Measurements from ENCODE around the gene PPM1H.
"Not testable (repeated sequence)": the region's sequence is repeated elsewhere in the genome, so short reads cannot be mapped to it uniquely, and the experiment has no call there.

PPM1H gene

DNA sequence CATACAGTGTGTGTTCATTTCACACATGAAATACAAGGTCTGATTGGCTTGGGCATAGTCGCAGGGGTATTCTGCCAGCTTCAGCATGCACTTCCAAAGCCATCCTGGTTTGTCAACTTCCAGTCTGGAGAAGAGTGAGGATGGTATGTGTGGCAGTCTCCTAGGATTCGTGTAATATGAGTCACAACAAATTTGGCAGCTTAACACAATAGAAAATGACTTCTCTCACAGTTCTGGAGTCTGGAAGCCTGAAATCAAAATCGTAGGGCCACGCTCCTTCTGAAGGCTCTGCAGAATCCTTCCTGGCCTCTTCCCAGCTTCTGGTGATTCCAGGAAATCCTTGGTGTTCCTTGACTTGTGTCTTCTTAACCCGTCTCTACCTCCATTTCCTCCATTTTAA lies 167.5 kb downstream of the PPM1H start:
- H3K4me1 ChIP-seq (ENCODE audit: control insufficient read depth in 5 of 5, insufficient read depth in 5 of 5, low read length in 5 of 5), result peaks cover 3 to 38% (median 32%) of the 10 kb centered on the region in 5 donors
- no peaks in the 10 kb centered on the region for H3K27me3 ChIP-seq (ENCODE audit: control insufficient read depth in 5 of 5, insufficient read depth in 4 of 5, low read length in 5 of 5)
- no peak overlapping the region for H3K27ac ChIP-seq (ENCODE audit: low read depth, low read length)

GRCh38 chr12:62766496-62766895 lies 168.5 kb downstream of the PPM1H start:
- H3K27me3 ChIP-seq (ENCODE audit: control insufficient read depth in 5 of 5, insufficient read depth in 4 of 5, low read length in 5 of 5), result no peaks in the 10 kb centered on the region
- H3K36me3 ChIP-seq (ENCODE audit: control insufficient read depth in 5 of 5, insufficient read depth in 5 of 5, low read length in 5 of 5), result peaks cover 0 to 2% (median 0%) of the 10 kb centered on the region in 5 donors

More for the DNA sequence above, 167.5 kb downstream of the PPM1H start:
- no peak overlapping the region for H3K4me3 ChIP-seq (ENCODE audit: low read depth in 1 of 5, low read length in 5 of 5)
- H3K36me3 ChIP-seq (ENCODE audit: control insufficient read depth in 5 of 5, insufficient read depth in 5 of 5, low read length in 5 of 5), result no peaks in the 10 kb centered on the region
- no peak overlapping the region for H3K9ac ChIP-seq (ENCODE audit: low read length in 5 of 5)
- H3K9me3 ChIP-seq (ENCODE audit: control insufficient read depth in 5 of 5, low read length in 5 of 5), result no peaks in the 10 kb centered on the region

GRCh38 chr12:62763861-62764645 lies 170.9 kb downstream of the PPM1H start:
- Histone ChIP-seq H3K9ac (ENCODE audit: low read length in 5 of 5) (no peak overlapping the region), H3K4me3 (ENCODE audit: low read depth in 1 of 5, low read length in 5 of 5) (no peak overlapping the region), H3K27ac (ENCODE audit: low read depth, low read length) (no peak overlapping the region), H3K9me3 (ENCODE audit: control insufficient read depth in 5 of 5, low read length in 5 of 5) (no peaks in the 10 kb centered on the region), H3K4me1 (ENCODE audit: control insufficient read depth in 5 of 5, insufficient read depth in 5 of 5, low read length in 5 of 5) (peaks cover 8 to 45% (median 45%) of the 10 kb centered on the region in 5 donors), H3K36me3 (ENCODE audit: control insufficient read depth in 5 of 5, insufficient read depth in 5 of 5, low read length in 5 of 5) (peaks cover 0 to 2% (median 0%) of the 10 kb centered on the region in 5 donors), H3K27me3 (ENCODE audit: control insufficient read depth in 5 of 5, insufficient read depth in 4 of 5, low read length in 5 of 5) (no peaks in the 10 kb centered on the region)

More at GRCh38 chr12:62766496-62766895, 168.5 kb downstream of the PPM1H start:
- no peak overlapping the region for H3K9ac ChIP-seq (ENCODE audit: low read length in 5 of 5)
- H3K9me3 ChIP-seq (ENCODE audit: control insufficient read depth in 5 of 5, low read length in 5 of 5), result no peaks in the 10 kb centered on the region
- H3K27ac ChIP-seq (ENCODE audit: low read depth, low read length), result no peak overlapping the region
- H3K4me3 ChIP-seq (ENCODE audit: low read depth in 1 of 5, low read length in 5 of 5), result no peak overlapping the region
- peaks cover 6 to 48% (median 42%) of the 10 kb centered on the region in 5 donors for H3K4me1 ChIP-seq (ENCODE audit: control insufficient read depth in 5 of 5, insufficient read depth in 5 of 5, low read length in 5 of 5)

- Histone ChIP-seq H3K4me3 (ENCODE audit: low read depth in 1 of 5, low read length in 5 of 5) (no peak overlapping the region), H3K36me3 (ENCODE audit: control insufficient read depth in 5 of 5, insufficient read depth in 5 of 5, low read length in 5 of 5) (peaks cover 0 to 2% (median 0%) of the 10 kb centered on the region in 5 donors), H3K4me1 (ENCODE audit: control insufficient read depth in 5 of 5, insufficient read depth in 5 of 5, low read length in 5 of 5) (peaks cover 7 to 42% (median 40%) of the 10 kb centered on the region in 5 donors), H3K9ac (ENCODE audit: low read length in 5 of 5) (no peak overlapping the region), H3K9me3 (ENCODE audit: control insufficient read depth in 5 of 5, low read length in 5 of 5) (no peaks in the 10 kb centered on the region), H3K27ac (ENCODE audit: low read depth, low read length) (no peak overlapping the region), H3K27me3 (ENCODE audit: control insufficient read depth in 5 of 5, insufficient read depth in 4 of 5, low read length in 5 of 5) (no peaks in the 10 kb centered on the region)
These were observed 171.6 kb downstream of the PPM1H start for GRCh38 chr12:62763312-62763711.

GRCh38 chr12:62762645-62763044 lies 172.3 kb downstream of the PPM1H start:
- no peaks in the 10 kb centered on the region for H3K27me3 ChIP-seq (ENCODE audit: control insufficient read depth in 5 of 5, insufficient read depth in 4 of 5, low read length in 5 of 5)
- no peaks in the 10 kb centered on the region for H3K9me3 ChIP-seq (ENCODE audit: control insufficient read depth in 5 of 5, low read length in 5 of 5)
- H3K4me3 ChIP-seq (ENCODE audit: low read depth in 1 of 5, low read length in 5 of 5), result no peak overlapping the region
- peak overlapping the region; percentile 21 for H3K27ac ChIP-seq (ENCODE audit: low read depth, low read length)
- H3K9ac ChIP-seq (ENCODE audit: low read length in 5 of 5), result no peak overlapping the region
- H3K4me1 ChIP-seq (ENCODE audit: control insufficient read depth in 5 of 5, insufficient read depth in 5 of 5, low read length in 5 of 5), result peaks cover 7 to 38% (median 35%) of the 10 kb centered on the region in 5 donors
- peaks cover 0 to 2% (median 0%) of the 10 kb centered on the region in 5 donors for H3K36me3 ChIP-seq (ENCODE audit: control insufficient read depth in 5 of 5, insufficient read depth in 5 of 5, low read length in 5 of 5)

- H3K27me3 ChIP-seq (ENCODE audit: control insufficient read depth in 5 of 5, insufficient read depth in 4 of 5, low read length in 5 of 5), result no peaks in the 10 kb centered on the region
- H3K27ac ChIP-seq (ENCODE audit: low read depth, low read length), result peak overlapping the region; percentile 21
- no peaks in the 10 kb centered on the region for H3K9me3 ChIP-seq (ENCODE audit: control insufficient read depth in 5 of 5, low read length in 5 of 5)
- peaks cover 0 to 2% (median 0%) of the 10 kb centered on the region in 5 donors for H3K36me3 ChIP-seq (ENCODE audit: control insufficient read depth in 5 of 5, insufficient read depth in 5 of 5, low read length in 5 of 5)
- no peak overlapping the region for H3K9ac ChIP-seq (ENCODE audit: low read length in 5 of 5)
- H3K4me1 ChIP-seq (ENCODE audit: control insufficient read depth in 5 of 5, insufficient read depth in 5 of 5, low read length in 5 of 5), result peaks cover 7 to 32% (median 29%) of the 10 kb centered on the region in 5 donors
- no peak overlapping the region for H3K4me3 ChIP-seq (ENCODE audit: low read depth in 1 of 5, low read length in 5 of 5)
These were observed 173.3 kb downstream of the PPM1H start for GRCh38 chr12:62761658-62762057.

- no peaks in the 10 kb centered on the region for H3K9me3 ChIP-seq (ENCODE audit: control insufficient read depth in 5 of 5, low read length in 5 of 5)
- peak overlapping the region in 1 of 5 donors; percentile 45 for H3K9ac ChIP-seq (ENCODE audit: low read length in 5 of 5)
- no peaks in the 10 kb centered on the region for H3K27me3 ChIP-seq (ENCODE audit: control insufficient read depth in 5 of 5, insufficient read depth in 4 of 5, low read length in 5 of 5)
- no peak overlapping the region for H3K27ac ChIP-seq (ENCODE audit: low read depth, low read length)
- peaks cover 0 to 2% (median 0%) of the 10 kb centered on the region in 5 donors for H3K36me3 ChIP-seq (ENCODE audit: control insufficient read depth in 5 of 5, insufficient read depth in 5 of 5, low read length in 5 of 5)
- H3K4me1 ChIP-seq (ENCODE audit: control insufficient read depth in 5 of 5, insufficient read depth in 5 of 5, low read length in 5 of 5), result peaks cover 7 to 32% (median 29%) of the 10 kb centered on the region in 5 donors
- H3K4me3 ChIP-seq (ENCODE audit: low read depth in 1 of 5, low read length in 5 of 5), result no peak overlapping the region
These were observed 174.2 kb downstream of the PPM1H start for GRCh38 chr12:62760779-62761178.

GRCh38 chr12:62760341-62760740 lies 174.6 kb downstream of the PPM1H start:
- peaks cover 7 to 32% (median 29%) of the 10 kb centered on the region in 5 donors for H3K4me1 ChIP-seq (ENCODE audit: control insufficient read depth in 5 of 5, insufficient read depth in 5 of 5, low read length in 5 of 5)
- not testable (repeated sequence) for H3K9ac ChIP-seq (ENCODE audit: low read length in 5 of 5); H3K27me3 ChIP-seq (ENCODE audit: control insufficient read depth in 5 of 5, insufficient read depth in 4 of 5, low read length in 5 of 5); H3K36me3 ChIP-seq (ENCODE audit: control insufficient read depth in 5 of 5, insufficient read depth in 5 of 5, low read length in 5 of 5); H3K4me3 ChIP-seq (ENCODE audit: low read depth in 1 of 5, low read length in 5 of 5); H3K27ac ChIP-seq (ENCODE audit: low read depth, low read length); H3K9me3 ChIP-seq (ENCODE audit: control insufficient read depth in 5 of 5, low read length in 5 of 5)

- Histone ChIP-seq H3K36me3 (ENCODE audit: control insufficient read depth in 5 of 5, insufficient read depth in 5 of 5, low read length in 5 of 5) (peaks cover 0 to 2% (median 0%) of the 10 kb centered on the region in 5 donors), H3K9me3 (ENCODE audit: control insufficient read depth in 5 of 5, low read length in 5 of 5) (no peaks in the 10 kb centered on the region), H3K4me1 (ENCODE audit: control insufficient read depth in 5 of 5, insufficient read depth in 5 of 5, low read length in 5 of 5) (peaks cover 7 to 31% (median 18%) of the 10 kb centered on the region in 5 donors), H3K4me3 (ENCODE audit: low read depth in 1 of 5, low read length in 5 of 5) (no peak overlapping the region), H3K27me3 (ENCODE audit: control insufficient read depth in 5 of 5, insufficient read depth in 4 of 5, low read length in 5 of 5) (no peaks in the 10 kb centered on the region), H3K27ac (ENCODE audit: low read depth, low read length) (no peak overlapping the region), H3K9ac (ENCODE audit: low read length in 5 of 5) (no peak overlapping the region)
These were observed 176.7 kb downstream of the PPM1H start for GRCh38 chr12:62758216-62758615.

GRCh38 chr12:62757048-62757447 lies 177.9 kb downstream of the PPM1H start:
- H3K27me3 ChIP-seq (ENCODE audit: control insufficient read depth in 5 of 5, insufficient read depth in 4 of 5, low read length in 5 of 5), result no peaks in the 10 kb centered on the region
- no peaks in the 10 kb centered on the region for H3K9me3 ChIP-seq (ENCODE audit: control insufficient read depth in 5 of 5, low read length in 5 of 5)
- no peak overlapping the region for H3K27ac ChIP-seq (ENCODE audit: low read depth, low read length)
- H3K4me1 ChIP-seq (ENCODE audit: control insufficient read depth in 5 of 5, insufficient read depth in 5 of 5, low read length in 5 of 5), result peaks cover 7 to 19% (median 11%) of the 10 kb centered on the region in 5 donors
- H3K9ac ChIP-seq (ENCODE audit: low read length in 5 of 5), result no peak overlapping the region
- peaks cover 0 to 2% (median 0%) of the 10 kb centered on the region in 5 donors for H3K36me3 ChIP-seq (ENCODE audit: control insufficient read depth in 5 of 5, insufficient read depth in 5 of 5, low read length in 5 of 5)
- no peak overlapping the region for H3K4me3 ChIP-seq (ENCODE audit: low read depth in 1 of 5, low read length in 5 of 5)

All from subcutaneous abdominal adipose tissue (tissue), 5 donors.